ENCODE results near the gene MYO9B. TPM values are rescaled to one million over a fixed set of nuclear protein-coding genes. Genes with fewer than 3 reads are reported as not detected.

Gene MYO9B
- total RNA-seq, 1 donor from 2014 or later = 83.8 TPM

- Mint-ChIP-seq H3K4me1 (ENCODE audit: unreplicated experiment) (no peaks in the 10 kb centered on the region), H3K4me3 (no peak overlapping the region), H3K36me3 (peaks cover 23% of the 10 kb centered on the region)
Measured at GRCh38 chr19:17205237-17206140, 129.9 kb downstream of the MYO9B start.

GRCh38 chr19:17206736-17207581, 131.4 kb downstream of the MYO9B start:
- Mint-ChIP-seq H3K4me3 (no peak overlapping the region), H3K36me3 (peaks cover 18% of the 10 kb centered on the region), H3K9me3 (no peaks in the 10 kb centered on the region), H3K4me1 (ENCODE audit: unreplicated experiment) (no peaks in the 10 kb centered on the region), H3K27me3 (no peaks in the 10 kb centered on the region), H3K27ac (no peak overlapping the region)
- TF ChIP-seq CTCF (conservative IDR thresholded peaks at IDR 0.05) = no peak
- no peak for DNase-seq (ENCODE audit: extremely low spot score, unreplicated experiment)

More at GRCh38 chr19:17205237-17206140, 129.9 kb downstream of the MYO9B start:
- TF ChIP-seq CTCF (conservative IDR thresholded peaks at IDR 0.05) = peak; percentile 74
- Mint-ChIP-seq H3K27ac (no peak overlapping the region), H3K9me3 (no peaks in the 10 kb centered on the region), H3K27me3 (no peaks in the 10 kb centered on the region)
- DNase-seq (ENCODE audit: extremely low spot score, unreplicated experiment) = no peak

GRCh38 chr19:17209126-17210036, 133.8 kb downstream of the MYO9B start:
- no peak for TF ChIP-seq CTCF (conservative IDR thresholded peaks at IDR 0.05)
- no peak overlapping the region for H3K27ac Mint-ChIP-seq
- peaks cover 10% of the 10 kb centered on the region for H3K36me3 Mint-ChIP-seq
- no peaks in the 10 kb centered on the region for H3K9me3 Mint-ChIP-seq
- H3K27me3 Mint-ChIP-seq = no peaks in the 10 kb centered on the region
- H3K4me1 Mint-ChIP-seq (ENCODE audit: unreplicated experiment) = peaks cover under 1% of the 10 kb centered on the region
- no peak overlapping the region for H3K4me3 Mint-ChIP-seq
- no peak for DNase-seq (ENCODE audit: extremely low spot score, unreplicated experiment)

- no peaks in the 10 kb centered on the region for H3K9me3 Mint-ChIP-seq
- H3K4me3 Mint-ChIP-seq = no peak overlapping the region
- H3K27me3 Mint-ChIP-seq = no peaks in the 10 kb centered on the region
- H3K4me1 Mint-ChIP-seq (ENCODE audit: unreplicated experiment) = peaks cover 8% of the 10 kb centered on the region
- no peak overlapping the region for H3K27ac Mint-ChIP-seq
- TF ChIP-seq CTCF (conservative IDR thresholded peaks at IDR 0.05) = no peak
- no peak for DNase-seq (ENCODE audit: extremely low spot score, unreplicated experiment)
- peaks cover 14% of the 10 kb centered on the region for H3K36me3 Mint-ChIP-seq
Measured at GRCh38 chr19:17210296-17210695, 134.7 kb downstream of the MYO9B start.

Measured in type B pancreatic cell (in vitro differentiated cells).